WTC11 (cell line): ENCODE data around the gene ARHGEF25.

ENCODE experiments used
- ATF1 ChIP-seq: sonication (generic); formaldehyde crosslinking; IDR thresholded peaks from 2 replicates; pipeline ENCODE4 v1.8.1; 2023; ENCODE audit warnings: mild to moderate bottlenecking, moderate library complexity, missing genetic modification reagents
- GABPB1 ChIP-seq: sonication (generic); formaldehyde crosslinking; IDR thresholded peaks from 2 replicates; pipeline ENCODE4 v1.8.1; 2023; ENCODE audit warnings: mild to moderate bottlenecking, missing genetic modification reagents
- JUN ChIP-seq: sonication (generic); formaldehyde crosslinking; IDR thresholded peaks from 2 replicates; pipeline ENCODE4 v1.8.0; 2023; ENCODE audit warnings: mild to moderate bottlenecking, missing genetic modification reagents
- OVOL2 ChIP-seq: fragments of 250-450 bp; sonication (Bioruptor Pico); IDR thresholded peaks from 2 replicates; pipeline ENCODE4 v1.9.0; 2021; ENCODE audit warnings: mild to moderate bottlenecking, borderline replicate concordance
- STAT6 ChIP-seq: sonication (generic); formaldehyde crosslinking; conservative IDR thresholded peaks from 2 replicates; pipeline ENCODE4 v1.8.1; 2023; ENCODE audit warnings: mild to moderate bottlenecking, low read depth, missing genetic modification reagents, moderate library complexity
- USF2 ChIP-seq: sonication (generic); formaldehyde crosslinking; IDR thresholded peaks from 2 replicates; pipeline ENCODE4 v1.8.1; 2023; ENCODE audit warnings: mild to moderate bottlenecking, missing genetic modification reagents, moderate library complexity
- ZNF317 ChIP-seq: sonication (generic); formaldehyde crosslinking; IDR thresholded peaks from 2 replicates; pipeline ENCODE4 v1.8.1; 2023; ENCODE audit warnings: low read depth, mild to moderate bottlenecking, moderate library complexity, missing genetic modification reagents, borderline replicate concordance
- ZNF423 ChIP-seq: fragments of 250-450 bp; sonication (Bioruptor Pico); IDR thresholded peaks from 2 replicates; pipeline ENCODE4 v2.1.2; 2022; ENCODE audit warnings: mild to moderate bottlenecking, moderate library complexity
- TF ChIP-seq, protein P1 (sequence below): fragments of 200-600 bp; IDR thresholded peaks from 2 replicates; pipeline ENCODE4 v1.8.0; 2022; ENCODE audit warnings: antibody characterized with exemption
- TF ChIP-seq, protein P2 (sequence below): sonication (generic); formaldehyde crosslinking; IDR thresholded peaks from 2 replicates; pipeline ENCODE4 v1.8.1; 2023; ENCODE audit warnings: mild to moderate bottlenecking, missing genetic modification reagents
- TF ChIP-seq, protein P3 (sequence below): sonication (generic); formaldehyde crosslinking; IDR thresholded peaks from 2 replicates; pipeline ENCODE4 v1.8.0; 2023; ENCODE audit warnings: mild to moderate bottlenecking, missing genetic modification reagents

- TF ChIP-seq ZNF423 (CRISPR knock-in tag), result no peak
- TF ChIP-seq, protein P1, sequence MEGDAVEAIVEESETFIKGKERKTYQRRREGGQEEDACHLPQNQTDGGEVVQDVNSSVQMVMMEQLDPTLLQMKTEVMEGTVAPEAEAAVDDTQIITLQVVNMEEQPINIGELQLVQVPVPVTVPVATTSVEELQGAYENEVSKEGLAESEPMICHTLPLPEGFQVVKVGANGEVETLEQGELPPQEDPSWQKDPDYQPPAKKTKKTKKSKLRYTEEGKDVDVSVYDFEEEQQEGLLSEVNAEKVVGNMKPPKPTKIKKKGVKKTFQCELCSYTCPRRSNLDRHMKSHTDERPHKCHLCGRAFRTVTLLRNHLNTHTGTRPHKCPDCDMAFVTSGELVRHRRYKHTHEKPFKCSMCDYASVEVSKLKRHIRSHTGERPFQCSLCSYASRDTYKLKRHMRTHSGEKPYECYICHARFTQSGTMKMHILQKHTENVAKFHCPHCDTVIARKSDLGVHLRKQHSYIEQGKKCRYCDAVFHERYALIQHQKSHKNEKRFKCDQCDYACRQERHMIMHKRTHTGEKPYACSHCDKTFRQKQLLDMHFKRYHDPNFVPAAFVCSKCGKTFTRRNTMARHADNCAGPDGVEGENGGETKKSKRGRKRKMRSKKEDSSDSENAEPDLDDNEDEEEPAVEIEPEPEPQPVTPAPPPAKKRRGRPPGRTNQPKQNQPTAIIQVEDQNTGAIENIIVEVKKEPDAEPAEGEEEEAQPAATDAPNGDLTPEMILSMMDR, result no peak
- TF ChIP-seq JUN (CRISPR knock-in tag), result no peak
- TF ChIP-seq USF2 (CRISPR knock-in tag), result no peak
- TF ChIP-seq ZNF317 (CRISPR knock-in tag), result no peak
- no peak for TF ChIP-seq GABPB1 (CRISPR knock-in tag)
- no peak for TF ChIP-seq ATF1 (CRISPR knock-in tag)
- no peak for TF ChIP-seq STAT6 (CRISPR knock-in tag)
- TF ChIP-seq, protein P2, sequence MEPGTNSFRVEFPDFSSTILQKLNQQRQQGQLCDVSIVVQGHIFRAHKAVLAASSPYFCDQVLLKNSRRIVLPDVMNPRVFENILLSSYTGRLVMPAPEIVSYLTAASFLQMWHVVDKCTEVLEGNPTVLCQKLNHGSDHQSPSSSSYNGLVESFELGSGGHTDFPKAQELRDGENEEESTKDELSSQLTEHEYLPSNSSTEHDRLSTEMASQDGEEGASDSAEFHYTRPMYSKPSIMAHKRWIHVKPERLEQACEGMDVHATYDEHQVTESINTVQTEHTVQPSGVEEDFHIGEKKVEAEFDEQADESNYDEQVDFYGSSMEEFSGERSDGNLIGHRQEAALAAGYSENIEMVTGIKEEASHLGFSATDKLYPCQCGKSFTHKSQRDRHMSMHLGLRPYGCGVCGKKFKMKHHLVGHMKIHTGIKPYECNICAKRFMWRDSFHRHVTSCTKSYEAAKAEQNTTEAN, result no peak
- TF ChIP-seq, protein P3, sequence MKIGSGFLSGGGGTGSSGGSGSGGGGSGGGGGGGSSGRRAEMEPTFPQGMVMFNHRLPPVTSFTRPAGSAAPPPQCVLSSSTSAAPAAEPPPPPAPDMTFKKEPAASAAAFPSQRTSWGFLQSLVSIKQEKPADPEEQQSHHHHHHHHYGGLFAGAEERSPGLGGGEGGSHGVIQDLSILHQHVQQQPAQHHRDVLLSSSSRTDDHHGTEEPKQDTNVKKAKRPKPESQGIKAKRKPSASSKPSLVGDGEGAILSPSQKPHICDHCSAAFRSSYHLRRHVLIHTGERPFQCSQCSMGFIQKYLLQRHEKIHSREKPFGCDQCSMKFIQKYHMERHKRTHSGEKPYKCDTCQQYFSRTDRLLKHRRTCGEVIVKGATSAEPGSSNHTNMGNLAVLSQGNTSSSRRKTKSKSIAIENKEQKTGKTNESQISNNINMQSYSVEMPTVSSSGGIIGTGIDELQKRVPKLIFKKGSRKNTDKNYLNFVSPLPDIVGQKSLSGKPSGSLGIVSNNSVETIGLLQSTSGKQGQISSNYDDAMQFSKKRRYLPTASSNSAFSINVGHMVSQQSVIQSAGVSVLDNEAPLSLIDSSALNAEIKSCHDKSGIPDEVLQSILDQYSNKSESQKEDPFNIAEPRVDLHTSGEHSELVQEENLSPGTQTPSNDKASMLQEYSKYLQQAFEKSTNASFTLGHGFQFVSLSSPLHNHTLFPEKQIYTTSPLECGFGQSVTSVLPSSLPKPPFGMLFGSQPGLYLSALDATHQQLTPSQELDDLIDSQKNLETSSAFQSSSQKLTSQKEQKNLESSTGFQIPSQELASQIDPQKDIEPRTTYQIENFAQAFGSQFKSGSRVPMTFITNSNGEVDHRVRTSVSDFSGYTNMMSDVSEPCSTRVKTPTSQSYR, result no peak
- no peak for TF ChIP-seq OVOL2
Measured at GRCh38 chr12:57606821-57607220, 4.4 kb upstream of the ARHGEF25 start.
